Measurements from ENCODE around the gene JAK2.

DNA sequence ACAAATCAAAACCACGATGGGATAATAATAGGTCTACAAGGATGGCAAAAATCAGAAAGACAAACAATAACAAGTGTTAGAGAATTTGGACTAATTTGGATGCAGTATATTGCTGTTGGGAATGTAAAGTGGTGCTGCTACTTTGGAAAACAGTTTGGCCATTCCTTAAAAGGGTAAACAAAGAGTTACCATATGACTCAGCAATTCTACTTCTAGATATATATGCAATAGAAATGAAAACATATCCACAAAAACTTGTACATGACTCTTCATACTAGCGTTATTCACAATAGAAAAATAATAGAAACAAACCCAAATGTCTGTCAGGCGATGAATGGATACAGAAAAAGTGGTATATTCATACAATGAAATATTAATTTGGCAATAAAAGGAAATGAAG lies 58.3 kb downstream of the JAK2 start:
- TF ChIP-seq, protein P1, sequence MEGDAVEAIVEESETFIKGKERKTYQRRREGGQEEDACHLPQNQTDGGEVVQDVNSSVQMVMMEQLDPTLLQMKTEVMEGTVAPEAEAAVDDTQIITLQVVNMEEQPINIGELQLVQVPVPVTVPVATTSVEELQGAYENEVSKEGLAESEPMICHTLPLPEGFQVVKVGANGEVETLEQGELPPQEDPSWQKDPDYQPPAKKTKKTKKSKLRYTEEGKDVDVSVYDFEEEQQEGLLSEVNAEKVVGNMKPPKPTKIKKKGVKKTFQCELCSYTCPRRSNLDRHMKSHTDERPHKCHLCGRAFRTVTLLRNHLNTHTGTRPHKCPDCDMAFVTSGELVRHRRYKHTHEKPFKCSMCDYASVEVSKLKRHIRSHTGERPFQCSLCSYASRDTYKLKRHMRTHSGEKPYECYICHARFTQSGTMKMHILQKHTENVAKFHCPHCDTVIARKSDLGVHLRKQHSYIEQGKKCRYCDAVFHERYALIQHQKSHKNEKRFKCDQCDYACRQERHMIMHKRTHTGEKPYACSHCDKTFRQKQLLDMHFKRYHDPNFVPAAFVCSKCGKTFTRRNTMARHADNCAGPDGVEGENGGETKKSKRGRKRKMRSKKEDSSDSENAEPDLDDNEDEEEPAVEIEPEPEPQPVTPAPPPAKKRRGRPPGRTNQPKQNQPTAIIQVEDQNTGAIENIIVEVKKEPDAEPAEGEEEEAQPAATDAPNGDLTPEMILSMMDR (conservative IDR thresholded peaks at IDR 0.05; ENCODE audit: low read length) = no peak
- TF ChIP-seq EZH2phosphoT487 (IDR thresholded peaks at IDR 0.05; ENCODE audit: borderline replicate concordance) = no peak

All from Loucy (cell line).